Choroid plexus epithelial cell (primary cell): ENCODE results near the gene INPP4A.
A peak's percentile ranks its signal among the peaks of the same experiment; 100 is the strongest.
"Not testable (repeated sequence)": the region's sequence is repeated elsewhere in the genome, so short reads cannot be mapped to it uniquely, and the experiment has no call there.

Experiments
- DNase-seq: peaks from one replicate; pipeline ENCODE4 v3.0.0-alpha.2; 2010; ENCODE audit warnings: low read depth
- H3K4me3 ChIP-seq: 2 replicates; pipeline ENCODE4 v1.5.1; 2011; ENCODE audit warnings: low read depth, mild to moderate bottlenecking, control low read depth, low read length, moderate library complexity
- TF ChIP-seq, protein P1 (sequence below): conservative IDR thresholded peaks from 2 replicates; pipeline ENCODE4 v1.5.1; 2011; ENCODE audit warnings: low read depth, mild to moderate bottlenecking, control low read depth, inconsistent platforms, low read length, moderate library complexity

The INPP4A gene

DNA sequence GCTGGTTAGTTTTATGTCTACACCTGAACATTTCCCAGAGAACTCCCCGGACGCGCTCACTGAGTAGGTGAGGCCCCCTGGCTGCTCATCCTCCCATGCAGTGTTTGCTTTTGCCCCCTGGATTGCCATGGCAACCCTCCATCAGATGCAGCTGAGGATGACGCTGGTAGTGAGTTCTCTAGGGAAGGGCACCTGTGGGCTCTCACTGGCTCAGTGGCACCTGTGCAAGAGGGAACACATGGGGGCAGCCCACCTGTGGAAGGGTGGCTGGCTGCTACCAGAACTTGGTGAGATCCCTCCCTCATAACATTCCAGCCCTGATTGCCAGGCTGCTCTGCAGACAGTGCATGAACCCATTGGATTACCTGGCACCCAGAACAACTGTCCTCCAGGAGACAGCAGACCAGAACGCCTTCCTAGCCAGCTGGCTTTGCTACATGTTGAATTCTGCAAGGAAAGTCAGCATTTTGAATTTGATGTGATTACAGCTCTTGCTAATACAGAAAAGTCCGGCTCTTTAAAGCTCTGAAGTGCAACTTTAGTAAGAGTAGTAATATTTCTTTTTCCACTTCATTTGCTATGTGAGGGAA lies 142.0 kb downstream of the INPP4A start:
- TF ChIP-seq, protein P1, sequence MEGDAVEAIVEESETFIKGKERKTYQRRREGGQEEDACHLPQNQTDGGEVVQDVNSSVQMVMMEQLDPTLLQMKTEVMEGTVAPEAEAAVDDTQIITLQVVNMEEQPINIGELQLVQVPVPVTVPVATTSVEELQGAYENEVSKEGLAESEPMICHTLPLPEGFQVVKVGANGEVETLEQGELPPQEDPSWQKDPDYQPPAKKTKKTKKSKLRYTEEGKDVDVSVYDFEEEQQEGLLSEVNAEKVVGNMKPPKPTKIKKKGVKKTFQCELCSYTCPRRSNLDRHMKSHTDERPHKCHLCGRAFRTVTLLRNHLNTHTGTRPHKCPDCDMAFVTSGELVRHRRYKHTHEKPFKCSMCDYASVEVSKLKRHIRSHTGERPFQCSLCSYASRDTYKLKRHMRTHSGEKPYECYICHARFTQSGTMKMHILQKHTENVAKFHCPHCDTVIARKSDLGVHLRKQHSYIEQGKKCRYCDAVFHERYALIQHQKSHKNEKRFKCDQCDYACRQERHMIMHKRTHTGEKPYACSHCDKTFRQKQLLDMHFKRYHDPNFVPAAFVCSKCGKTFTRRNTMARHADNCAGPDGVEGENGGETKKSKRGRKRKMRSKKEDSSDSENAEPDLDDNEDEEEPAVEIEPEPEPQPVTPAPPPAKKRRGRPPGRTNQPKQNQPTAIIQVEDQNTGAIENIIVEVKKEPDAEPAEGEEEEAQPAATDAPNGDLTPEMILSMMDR, result no peak
- no peak for DNase-seq
- H3K4me3 ChIP-seq, result no peak overlapping the region

DNA sequence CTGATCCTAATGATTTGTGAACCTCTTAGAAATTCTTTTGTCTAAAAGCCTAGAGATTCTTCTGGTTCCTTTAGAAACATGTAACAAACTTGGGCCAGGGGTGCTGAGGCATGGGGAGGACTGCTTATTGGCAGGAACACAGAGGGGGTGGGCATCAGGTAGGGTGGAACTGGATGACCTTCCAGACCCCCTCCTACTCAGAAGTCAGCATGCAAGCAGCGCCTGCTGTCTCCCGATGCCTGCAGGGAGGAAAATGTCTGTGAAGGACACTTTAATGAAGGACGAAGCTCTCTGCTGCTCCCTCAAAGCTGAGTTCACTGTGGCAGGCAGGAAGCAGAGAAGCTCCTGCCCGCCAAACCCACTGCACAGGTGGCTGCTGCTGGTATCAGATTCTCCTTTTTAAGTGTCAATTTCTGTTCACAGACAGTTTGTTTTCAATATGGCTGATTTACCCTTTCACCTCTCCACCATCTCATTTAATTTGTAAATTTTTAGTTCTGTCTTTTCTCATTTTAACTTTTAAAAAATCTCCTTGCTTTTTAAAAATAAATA lies 144.3 kb downstream of the INPP4A start:
- H3K4me3 ChIP-seq, result no peak overlapping the region
- TF ChIP-seq, protein P1, result no peak
- DNase-seq, result no peak

DNA sequence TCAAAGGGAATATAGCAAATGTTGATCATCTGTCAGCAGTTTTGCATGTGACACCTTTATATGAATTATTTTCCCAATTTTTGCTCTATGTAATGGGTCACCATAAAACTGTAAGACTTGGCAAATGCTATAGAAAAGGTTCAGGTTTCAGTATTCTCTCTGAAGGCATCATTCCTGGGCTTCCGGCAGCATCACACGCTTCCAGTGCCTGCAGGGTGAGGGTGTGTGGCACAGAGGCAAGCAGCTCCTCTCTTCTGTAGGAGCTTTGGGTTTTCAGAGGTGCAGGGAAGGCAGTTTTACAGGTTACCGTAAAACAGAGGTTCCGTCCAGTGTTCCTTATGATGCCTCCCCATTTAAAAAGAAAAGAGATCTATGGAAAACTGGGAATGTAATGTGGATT lies 144.8 kb downstream of the INPP4A start:
- DNase-seq, result no peak
- TF ChIP-seq, protein P1, result no peak
- no peak overlapping the region for H3K4me3 ChIP-seq

DNA sequence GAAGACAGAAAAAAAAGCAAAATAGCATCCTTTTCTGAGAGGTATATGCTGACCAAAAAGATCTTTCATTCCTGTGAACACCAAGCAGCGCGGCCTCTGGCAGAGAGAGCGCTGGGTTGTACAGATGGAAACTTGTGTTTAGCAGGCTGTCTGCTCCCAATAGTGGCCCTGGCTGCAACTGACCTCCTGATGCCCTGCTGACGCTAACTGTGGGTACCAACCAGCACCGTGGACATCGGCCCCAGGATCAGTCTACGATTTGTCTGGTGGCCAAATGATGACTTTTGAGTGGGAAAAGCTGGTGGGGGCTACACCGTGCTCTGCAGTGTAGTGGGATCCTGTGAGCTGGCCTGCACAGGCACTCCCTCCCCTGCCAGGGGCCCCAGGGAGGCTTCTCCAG lies 147.9 kb downstream of the INPP4A start:
- H3K4me3 ChIP-seq, result no peak overlapping the region
- DNase-seq, result no peak
- TF ChIP-seq, protein P1, result no peak

DNA sequence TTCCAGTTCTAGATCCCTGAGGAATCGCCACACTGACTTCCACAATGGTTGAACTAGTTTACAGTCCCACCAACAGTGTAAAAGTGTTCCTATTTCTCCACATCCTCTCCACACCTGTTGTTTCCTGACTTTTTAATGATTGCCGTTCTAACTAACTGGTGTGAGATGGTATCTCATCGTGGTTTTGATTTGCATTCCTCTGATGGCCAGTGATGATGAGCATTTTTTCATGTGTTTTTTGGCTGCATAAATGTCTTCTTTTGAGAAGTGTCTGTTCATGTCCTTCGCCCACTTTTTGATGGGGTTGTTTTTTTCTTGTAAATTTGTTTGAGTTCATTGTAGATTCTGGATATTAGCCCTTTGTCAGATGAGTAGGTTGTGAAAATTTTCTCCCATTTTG lies 150.0 kb downstream of the INPP4A start:
- not testable (repeated sequence) for H3K4me3 ChIP-seq, DNase-seq

DNA sequence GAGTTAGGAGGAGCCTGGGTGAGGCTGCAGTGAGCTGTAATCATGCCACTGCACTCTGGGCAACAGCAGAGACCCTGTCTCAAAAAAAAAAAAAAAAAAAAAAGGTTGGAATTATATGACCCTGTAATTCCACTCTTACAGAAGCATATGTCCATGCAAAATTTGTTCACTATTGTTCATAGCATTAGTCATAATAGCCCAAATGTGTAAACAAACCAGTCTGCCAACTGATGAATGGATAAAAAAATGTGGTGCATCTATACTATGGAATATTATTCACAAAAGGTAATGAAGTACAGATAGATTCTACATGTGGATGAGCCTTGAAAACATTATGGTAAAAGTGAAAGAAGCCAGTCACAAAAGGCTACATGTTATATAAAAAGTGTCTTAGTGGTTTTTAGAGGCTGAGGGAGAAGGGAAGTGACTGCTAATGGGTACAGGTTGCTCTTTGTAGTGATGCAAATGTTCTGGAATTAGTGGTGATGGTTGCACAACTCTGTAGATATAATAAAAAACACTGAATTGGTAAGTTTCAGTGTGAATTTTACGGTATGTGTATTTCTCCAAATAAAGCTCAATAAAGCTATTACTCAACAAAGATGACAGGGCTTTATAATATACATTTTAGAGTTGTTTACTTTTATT lies 154.2 kb downstream of the INPP4A start:
- peak; percentile 43 for DNase-seq
- TF ChIP-seq, protein P1, result no peak
- H3K4me3 ChIP-seq, result no peak overlapping the region

DNA sequence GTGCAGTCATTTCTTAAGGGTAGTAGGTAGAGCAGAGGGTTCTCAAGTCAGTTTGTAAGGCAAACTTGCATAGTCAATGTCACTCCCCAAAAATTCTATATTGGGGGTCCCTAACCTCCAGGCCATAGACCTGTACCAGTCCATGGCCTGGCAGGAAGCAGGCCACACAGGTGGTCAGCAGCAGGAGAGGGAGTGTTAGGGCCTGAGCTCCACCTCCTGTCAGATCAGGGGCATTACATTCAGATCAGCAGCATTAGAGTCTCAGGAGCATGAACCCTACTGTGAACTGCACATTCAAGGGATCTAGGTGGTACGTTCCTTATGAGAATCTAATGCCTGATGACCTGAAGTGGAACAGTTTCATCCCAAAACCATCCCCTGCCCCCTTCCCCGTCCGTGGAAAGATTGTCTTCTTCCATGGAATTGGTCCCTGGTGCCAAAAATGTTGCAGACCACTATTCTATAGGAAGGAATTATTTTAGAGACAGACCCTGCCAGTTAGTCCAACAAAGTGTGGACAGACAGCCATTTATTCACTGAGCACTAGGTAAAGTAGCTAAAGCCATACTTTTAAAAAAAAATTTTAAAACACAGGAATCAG lies 157.0 kb downstream of the INPP4A start:
- peak; percentile 75 for DNase-seq
- TF ChIP-seq, protein P1, result peak; percentile 90
- no peak overlapping the region for H3K4me3 ChIP-seq
